HG03460 (cell line): ENCODE measurements around the gene ENTPD6.

Experiments
- ATAC-seq: cut with Tn5 transposase; IDR thresholded peaks from one replicate; pipeline ENCODE4 v1.9.1; 2021; ENCODE audit not compliant: unreplicated experiment

ENTPD6 gene

GRCh38 chr20:25207149-25207959, 11.8 kb downstream of the ENTPD6 start:
- no peak for ATAC-seq

- ATAC-seq = no peak
Observed at GRCh38 chr20:25207960-25208534, 12.5 kb downstream of the ENTPD6 start.

DNA sequence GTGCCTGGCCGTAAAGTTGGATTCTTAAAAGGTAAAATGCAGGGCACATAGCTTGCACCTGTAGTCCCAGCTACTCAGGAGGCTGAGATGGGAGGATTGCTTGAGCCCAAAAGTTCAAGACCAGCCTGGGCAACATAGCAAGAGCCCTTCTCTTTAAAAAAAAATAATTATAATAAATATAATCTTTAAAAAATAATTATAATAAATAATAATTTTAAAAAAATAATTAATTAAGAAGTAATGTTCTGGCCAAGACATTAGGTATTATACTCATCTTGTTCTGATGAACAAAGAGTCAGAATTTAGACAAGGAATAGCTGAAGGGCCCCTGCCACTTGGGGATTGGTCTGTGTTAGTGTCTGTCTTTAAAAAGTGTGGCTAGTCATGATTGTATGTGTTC, 13.9 kb downstream of the ENTPD6 start:
- no peak for ATAC-seq

DNA sequence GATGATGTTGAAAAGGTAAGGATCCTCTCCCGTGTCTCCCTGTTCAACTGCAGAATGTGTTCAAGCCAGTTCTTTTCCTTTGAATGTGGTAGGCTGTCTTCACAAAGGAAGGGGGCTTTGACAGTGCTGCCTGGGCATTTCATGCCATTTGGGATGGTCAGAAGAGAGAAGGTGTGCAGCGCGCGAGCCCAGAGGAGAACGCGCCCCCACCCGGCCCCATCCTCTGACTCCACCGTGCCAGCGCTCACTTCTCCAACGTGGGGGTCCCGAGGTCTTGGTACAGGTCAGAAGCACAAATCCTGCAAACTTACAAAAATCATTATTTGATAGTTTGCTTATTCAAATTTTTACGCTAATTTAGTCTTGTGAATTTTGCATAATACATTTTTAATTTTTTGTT, 14.4 kb downstream of the ENTPD6 start:
- no peak for ATAC-seq

DNA sequence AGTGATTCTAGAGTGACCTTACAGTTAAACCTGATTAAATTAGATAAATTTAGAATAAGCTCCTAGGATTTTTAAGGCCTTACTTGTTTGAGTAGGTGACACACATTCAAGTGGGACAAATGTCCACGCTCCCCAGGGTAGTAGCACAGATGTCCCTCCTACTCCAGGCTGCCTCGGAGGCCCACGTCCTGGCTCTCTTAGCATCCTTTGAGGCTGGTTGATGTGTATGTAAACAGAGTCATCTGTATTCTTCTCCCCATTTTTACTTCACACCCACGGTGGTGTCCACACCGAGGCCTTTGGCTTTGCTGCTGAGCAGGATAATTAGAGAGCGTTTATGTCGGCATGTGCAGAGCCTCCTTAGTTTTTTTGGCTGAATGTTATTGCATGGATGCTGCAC, 15.8 kb downstream of the ENTPD6 start:
- ATAC-seq = no peak

DNA sequence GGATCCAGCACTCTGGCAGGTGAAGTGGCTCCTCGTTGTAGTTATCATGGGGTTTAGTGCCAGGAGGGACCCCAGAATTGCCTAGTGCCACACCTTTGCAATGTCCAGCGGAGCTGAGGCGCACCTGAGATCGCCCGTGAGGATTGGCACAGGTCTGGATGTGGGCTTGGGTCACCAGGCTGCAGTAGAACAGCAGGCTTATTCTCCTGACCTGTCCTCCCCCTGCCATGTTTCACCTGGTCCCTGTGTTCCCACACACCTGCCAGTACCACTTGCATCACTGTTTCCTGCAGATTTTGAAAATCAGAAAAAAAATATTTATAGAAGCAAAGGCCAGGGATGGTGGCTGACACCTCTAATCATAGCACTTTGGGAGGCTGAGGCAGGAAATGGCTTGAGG, 16.7 kb downstream of the ENTPD6 start:
- ATAC-seq = no peak

DNA sequence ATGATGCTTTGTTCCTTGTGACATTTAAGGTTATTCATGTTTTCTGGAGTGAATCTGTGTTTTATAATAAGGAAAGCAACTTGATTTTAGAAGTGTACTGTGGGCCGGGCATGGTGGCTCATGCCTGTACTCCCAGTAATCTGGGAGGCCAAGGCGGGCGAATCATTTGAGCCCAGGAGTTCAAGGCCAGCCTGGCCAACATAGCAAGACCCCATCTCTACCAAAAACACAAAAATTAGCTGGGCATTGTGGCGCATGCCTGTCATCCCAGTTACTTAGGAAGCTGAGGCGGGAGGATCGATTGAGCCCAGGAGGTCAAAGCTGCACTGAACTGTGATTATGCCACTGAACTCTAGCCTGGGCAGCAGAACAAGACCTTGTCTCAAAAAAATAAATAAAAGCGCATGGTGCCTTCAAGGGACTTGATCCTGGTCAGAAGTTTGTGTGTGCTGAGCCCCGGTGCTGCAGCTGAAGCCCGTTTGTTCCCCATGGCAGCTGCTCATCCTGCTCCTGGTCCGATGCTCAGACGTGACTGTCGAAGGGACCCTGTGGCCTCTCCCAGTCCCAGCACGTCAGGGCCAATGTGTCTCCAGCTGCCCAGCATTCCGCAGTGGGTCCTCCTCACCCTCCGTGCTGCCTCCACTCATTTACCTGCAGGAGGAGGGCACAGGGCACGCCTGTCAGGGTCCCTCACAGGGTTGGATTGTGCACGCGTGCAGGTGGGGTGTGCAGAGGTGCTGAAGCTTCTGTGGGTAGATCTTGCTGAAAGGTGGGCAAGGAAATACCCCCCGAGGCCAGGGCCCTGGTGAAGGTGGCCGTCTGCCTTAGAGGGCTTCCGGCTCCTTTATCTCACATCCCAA, 18.3 kb downstream of the ENTPD6 start:
- no peak for ATAC-seq

DNA sequence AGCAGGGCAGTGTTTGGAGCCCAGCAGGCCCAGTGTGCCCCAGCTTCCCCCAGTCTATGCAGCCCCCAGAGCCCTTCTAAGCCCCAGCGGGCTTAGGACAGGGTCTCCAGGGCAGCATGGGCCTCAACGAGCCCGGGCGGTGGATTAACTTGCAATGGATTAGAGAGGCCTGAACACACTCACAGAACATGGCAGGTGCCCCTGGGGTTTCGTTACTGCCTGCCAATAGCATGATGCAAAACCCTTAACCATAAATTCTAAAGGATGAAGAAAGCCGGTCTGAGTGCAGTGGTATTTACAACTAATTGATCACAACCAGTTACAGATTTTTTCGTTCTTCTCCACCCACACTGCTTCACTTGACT, 18.9 kb downstream of the ENTPD6 start:
- ATAC-seq = no peak

DNA sequence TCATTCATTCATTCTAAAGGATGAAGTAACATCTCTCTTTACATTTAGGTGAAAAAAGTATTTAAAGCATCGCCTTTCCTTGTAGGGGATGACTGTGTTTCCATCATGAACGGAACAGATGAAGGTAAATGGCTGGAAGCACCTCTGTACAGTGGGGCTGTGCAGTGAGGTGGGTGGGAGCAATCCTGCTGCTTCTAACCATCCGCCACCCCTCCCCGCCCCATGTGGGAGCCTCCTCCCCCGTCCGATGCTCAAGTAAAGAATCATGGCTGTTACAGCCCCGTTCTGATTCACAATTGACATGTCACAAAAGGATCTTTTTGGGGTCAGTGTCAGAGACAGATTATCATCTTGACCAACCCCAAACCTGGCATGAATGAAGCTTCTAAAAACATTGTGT, 19.3 kb downstream of the ENTPD6 start:
- no peak for ATAC-seq

DNA sequence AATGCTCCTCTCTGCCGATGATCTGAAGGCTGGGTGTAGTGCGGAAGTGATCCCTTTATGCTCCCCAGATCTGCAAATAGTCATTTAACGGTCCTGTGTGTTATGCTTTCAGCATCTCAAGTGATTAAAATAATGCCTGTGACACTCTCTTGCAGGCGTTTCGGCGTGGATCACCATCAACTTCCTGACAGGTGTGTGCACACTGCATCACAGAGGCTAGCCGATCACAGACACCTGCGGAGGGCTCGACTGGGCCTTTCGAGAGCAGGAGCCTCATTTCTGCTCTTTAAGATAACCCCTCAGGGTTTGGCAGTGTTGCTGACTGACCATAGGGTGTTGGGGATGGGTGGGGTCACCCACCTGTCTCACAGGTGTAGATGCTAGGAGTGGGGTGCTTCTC, 20.0 kb downstream of the ENTPD6 start:
- ATAC-seq = no peak

DNA sequence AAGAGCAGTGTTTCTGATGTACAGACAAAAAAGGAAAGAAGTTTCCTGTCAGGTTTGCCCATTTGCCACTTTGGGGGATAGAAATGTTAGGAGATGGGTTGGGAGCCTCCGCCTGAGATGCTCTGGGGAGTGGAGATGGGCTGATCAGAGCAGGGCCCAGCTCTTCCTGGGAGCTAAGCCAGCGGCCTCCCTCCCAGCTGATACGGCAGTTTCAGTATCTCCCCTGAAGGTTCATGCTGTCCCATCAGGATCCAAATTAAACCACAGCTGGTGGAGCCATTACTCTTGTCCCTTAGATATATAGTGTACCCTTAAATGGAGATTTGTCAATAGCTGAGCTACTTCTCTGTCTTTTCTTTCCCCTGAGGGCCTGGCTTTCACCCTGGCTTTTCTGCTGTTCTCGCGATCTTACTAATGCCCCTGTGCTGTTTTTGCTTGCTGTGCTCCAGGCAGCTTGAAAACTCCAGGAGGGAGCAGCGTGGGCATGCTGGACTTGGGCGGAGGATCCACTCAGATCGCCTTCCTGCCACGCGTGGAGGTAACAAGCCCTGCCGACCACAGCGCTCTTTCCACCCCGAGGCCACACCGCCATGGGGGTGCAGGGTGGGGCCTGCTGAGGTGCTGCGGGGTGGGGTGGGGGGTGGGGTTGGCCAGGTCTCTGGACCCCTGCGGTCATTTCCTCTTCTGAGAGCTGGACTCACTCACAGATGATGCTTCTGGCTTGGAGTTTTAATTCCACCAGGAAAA, 20.9 kb downstream of the ENTPD6 start:
- no peak for ATAC-seq

- no peak for ATAC-seq
Observed at GRCh38 chr20:25217161-25218108, 21.9 kb downstream of the ENTPD6 start.

GRCh38 chr20:25218109-25218486, 22.6 kb downstream of the ENTPD6 start:
- ATAC-seq = no peak

- no peak for ATAC-seq
Observed at GRCh38 chr20:25218492-25218891, 23.0 kb downstream of the ENTPD6 start.

- ATAC-seq = no peak
Observed at GRCh38 chr20:25219365-25219764, 23.9 kb downstream of the ENTPD6 start.

DNA sequence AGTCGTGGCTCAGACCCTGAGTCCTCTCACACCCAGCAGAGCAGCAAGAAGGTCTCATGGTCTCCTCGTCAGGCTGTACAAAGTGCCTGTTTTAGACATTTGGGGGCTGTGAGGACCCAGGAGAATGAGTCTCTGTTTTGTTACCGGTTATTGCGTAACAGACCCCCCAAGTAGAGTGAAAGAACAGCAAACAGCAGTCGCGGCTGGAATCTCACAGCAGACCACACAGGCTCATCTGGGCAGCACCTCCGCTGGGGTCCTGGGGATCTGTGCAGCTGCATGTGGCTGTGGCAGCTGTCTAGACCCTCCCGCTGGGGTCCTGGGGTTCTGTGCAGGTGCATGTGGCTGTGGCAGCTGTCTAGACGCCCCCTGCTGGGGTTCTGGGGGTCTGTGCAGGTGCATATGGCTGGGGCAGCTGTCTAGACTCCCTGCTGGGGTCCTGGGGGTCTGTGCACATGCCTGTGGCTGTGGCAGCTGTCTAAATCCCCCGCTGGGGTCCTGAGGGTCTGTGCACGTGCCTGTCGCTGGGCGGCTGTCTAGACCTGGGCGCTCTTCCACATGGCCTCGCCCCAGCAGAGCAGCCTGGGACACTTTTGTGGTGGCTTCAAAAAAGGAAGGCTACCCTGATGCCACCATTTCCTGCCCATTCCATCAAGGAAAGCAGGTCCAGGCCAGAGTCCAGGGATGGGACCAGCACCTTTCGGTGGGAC, 24.7 kb downstream of the ENTPD6 start:
- ATAC-seq = no peak

DNA sequence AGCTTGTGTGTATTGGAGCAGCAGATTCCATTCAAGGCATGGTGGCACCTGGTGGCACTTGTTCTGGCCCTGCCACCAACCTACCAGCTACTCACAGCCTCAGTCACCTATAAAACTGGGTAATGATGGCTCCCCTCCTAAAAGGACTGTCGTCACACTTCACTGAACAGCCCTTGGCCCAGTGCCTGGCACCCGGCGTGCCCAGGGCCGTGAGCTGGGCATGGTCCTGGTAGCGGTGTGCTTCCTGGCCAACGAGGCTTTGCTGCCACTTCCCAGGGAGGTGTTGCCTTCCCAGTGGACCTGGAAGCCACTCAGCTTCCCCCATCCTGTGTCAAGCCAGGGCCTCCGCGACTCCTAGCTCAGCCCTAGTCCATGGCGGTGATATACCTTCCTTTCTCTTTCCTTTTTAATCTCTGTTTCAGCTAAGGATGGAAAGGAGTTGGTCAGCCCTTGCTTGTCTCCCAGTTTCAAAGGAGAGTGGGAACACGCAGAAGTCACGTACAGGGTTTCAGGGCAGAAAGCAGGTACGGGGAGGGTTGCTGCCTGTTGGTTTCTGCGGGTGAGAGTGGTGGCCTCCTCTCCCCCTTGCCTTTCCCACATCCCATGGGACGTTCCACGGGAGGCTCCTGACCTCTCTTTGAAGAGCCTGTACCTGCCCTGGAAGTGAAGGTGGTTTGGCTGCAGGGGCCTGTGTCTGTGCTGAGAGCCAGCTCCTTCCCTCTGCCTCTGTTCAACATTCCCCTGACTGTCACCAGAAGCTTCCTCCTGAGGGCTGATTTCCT, 25.5 kb downstream of the ENTPD6 start:
- ATAC-seq = no peak

DNA sequence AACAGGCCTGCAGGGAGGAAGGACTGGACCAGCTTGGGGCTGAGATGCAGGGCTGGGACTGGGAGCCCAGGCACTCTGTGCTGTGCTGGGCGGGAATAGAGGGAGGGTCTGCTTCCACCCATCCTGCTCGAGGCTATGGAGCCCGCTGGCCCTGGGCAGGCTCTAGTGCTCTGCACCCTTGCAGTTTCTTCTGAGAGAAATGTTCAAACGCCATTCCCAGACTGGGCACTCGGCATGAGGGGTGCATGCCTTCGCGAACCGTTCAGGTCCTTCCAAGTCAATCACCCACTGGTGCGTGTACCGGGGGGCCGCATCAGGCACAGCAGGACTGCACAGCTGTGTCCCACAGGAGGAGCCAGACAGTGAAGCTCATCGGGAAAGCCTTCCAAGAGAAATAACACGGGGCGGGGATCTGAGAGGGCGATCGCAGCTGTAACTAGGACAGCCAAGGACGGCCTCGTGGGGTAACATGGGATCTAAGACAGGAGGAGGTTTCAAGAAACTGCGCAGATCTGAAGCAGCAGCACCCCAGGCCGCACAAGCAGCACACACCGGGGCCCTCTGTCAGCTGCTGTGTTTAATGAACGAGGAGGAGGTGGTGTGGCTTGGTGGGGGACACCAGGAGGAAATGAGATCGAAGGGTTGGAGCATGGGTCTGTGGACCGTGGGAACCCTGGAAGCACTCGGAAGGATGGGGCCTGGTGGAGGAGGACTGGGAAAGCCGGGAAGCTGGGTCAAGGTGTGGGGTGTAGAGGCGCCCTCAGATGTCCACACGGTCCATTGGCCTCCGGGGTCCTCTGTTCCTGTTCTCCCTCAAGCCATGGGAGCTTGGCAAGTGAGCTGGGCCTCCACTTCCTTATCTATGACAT, 26.3 kb downstream of the ENTPD6 start:
- no peak for ATAC-seq
